Stromal cell of bone marrow (primary cell): ENCODE measurements around the gene WASHC4.
"Not testable (repeated sequence)": the region's sequence is repeated elsewhere in the genome, so short reads cannot be mapped to it uniquely, and the experiment has no call there.

ENCODE experiments used
- DNase-seq: peaks from one replicate; pipeline ENCODE4 v3.0.0-alpha.2; 2012; ENCODE audit warnings: low read depth

Gene WASHC4

DNA sequence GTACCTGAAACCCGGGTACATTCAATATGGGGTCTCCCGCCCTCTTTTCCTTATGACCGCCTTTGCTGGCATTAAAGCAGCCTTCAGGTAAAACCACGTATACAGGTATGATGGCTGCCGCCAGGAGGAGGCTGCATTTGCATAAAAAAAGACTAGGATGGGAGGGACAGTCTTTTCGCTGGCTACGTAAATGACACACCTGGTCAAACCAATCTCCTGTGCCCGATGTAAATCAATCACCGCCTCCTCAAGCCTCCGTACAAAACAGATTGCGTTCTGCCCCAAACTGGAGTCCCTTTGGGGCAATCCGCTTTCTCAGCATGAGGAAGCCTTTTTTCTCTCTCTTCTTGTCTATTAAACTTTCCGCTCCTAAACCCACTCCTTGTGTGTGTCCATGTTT lies 15.2 kb upstream of the WASHC4 start:
- DNase-seq = no peak

DNA sequence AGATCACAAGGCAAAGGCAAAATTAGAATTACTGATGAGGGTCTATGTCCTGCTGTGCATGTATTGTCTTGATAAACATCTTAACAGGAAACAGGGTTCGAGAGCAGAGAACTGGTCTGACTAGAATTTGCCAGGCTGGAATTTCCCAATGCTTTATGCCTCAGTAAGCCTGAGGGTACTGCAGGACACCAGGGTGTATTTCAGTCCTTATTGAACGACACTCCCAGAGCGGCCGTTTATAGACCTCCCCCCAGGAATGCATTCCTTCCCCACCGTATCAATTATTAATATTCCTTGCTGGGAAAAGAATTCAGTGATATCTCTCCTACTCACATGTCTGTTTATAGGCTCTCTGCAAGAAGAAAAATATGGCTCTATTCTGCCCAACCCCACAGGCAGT lies 12.2 kb upstream of the WASHC4 start:
- not testable (repeated sequence) for DNase-seq

DNA sequence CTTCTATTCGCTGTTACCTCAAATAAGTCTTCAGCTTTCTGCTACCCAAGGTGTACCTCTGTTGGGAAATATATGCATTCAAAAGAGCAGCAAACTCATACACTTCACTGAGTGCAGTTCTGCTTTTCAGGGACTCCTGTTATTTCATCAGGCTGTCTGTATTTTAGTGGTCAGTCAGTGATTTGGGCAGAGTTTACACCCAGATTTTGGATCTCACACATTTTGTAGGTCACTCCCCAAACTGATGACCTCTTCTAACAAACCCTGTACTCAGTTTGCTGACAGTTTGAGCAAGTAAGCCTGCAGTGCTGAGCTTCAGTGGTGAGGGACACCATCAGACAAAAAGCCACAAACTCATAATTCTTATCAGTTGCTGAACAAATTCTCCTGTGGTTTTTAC lies 8.2 kb upstream of the WASHC4 start:
- no peak for DNase-seq

DNA sequence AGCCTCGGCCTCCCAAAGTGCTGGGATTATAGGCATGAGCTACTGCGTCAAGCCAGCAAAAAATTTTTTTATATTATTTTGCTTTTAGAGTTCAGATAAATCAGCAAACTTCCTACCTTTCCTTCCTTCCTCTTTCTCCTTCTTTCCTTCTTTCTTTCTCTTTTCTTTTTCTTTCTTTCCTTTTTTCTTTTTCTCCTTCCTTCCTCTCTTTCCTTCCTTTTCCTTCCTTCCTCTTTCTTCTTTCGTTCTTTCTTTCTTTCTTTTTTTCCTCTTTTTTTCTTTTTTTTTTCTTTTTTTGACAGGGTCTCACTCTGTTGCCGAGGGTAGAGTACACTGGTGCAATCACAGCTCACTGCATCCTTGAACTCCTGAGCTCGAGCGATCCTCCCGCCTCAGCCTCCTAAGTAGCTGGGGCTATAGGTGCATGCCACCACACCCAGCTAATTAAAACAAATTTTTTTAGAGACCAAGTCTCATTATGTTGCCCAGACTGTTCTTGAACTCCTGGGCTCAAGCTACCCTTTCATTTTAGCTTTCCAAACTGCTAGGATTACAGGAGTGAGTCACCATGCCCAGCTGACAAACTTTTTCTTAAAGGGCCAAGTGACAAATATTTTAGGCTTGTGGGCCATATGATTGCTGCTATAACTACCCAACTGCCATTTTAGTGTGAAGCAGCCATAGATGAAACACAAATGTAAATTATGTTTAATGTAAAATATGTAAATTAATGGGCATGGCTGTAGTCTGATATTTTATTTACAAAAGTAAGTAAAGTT lies 7.1 kb upstream of the WASHC4 start:
- DNase-seq = peak; percentile 57

DNA sequence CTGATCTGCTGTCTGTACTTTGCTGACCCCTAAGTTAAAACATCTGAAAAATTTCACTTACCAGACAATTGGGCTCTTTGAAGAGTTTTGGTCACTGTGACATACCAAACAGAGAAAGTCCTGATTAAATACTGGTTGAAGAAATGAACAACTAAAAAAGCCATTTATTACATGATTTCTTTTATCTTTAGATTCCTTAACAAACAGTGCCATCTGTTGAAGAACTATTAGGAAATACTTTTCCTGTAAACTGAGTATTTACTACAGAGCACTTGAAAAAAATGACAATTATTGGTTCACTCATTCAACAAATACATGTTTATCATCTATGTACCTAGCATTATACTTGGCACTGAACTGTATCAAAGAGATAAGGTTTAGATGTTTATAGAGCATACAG lies 6.5 kb upstream of the WASHC4 start:
- no peak for DNase-seq

DNA sequence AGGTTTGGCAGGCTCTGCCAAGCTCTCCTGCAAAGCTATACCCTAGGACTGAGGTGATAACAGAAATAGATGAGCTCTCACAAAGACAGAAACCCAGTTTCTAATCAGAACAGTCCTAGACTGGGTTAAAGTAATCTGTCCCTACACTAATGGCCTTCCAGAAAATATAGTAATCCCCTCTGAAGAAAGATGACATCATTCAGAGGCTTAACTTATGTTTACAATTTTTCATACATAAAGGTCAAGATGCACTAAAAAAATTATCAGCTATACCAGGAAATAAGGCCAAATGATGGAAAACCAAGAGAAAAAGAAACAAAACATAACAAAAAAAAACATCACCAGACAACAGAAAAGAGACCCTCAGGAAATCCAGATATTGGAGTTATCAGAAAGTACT lies 4.9 kb upstream of the WASHC4 start:
- no peak for DNase-seq

DNA sequence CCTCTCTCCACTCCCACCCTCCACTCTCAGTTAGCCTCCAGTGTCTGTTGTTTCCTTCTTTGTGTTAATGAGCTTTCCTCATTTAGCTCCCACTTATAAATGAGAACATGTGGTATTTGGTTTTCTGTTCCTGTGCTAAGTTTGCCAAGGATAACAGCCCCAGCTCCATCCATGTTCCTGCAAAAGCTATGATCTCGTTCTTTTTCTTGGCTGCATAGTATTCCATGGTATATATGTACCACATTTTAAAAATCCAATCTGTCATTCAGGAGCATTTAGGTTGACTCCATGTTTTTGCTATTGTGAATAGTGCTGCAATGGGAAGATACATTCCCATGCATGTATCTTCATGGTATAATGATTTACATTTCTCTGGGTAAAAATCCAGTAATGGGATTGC lies 2.8 kb upstream of the WASHC4 start:
- DNase-seq = no peak

DNA sequence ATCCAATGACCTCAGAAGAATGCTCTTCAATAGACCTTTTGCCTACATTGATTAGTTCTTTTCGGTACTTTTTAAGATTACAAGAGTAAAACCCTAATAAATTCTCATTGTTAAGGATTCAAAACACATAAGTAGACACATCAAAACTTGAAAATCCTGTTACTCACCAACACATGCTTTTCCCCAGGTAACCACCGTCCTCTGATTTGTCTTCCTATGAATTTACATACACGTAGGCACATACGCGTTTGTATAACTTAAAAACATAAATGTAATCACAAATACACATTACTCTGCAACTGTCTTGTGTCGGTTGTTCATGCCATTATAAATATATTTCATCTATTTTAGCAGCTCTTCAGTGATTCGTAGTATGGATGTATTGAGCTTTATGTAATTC lies 910 bp upstream of the WASHC4 start:
- no peak for DNase-seq

DNA sequence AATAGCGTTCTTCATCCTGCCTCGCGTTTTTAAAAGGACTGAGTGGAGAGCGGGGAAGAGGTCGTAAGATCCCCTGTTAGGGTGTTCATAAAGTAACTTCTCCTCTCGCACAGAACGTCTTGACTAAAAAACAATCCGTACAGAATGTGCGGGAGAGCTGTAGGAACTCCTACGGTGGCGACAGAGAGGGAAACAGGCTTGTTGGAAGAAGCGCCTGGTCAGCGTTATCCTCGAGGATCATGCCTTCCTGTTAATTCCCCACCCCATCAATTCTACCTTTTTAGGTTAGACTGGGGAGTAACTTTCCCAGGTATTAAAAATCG lies 399 bp upstream of the WASHC4 start:
- DNase-seq = peak; percentile 28

DNA sequence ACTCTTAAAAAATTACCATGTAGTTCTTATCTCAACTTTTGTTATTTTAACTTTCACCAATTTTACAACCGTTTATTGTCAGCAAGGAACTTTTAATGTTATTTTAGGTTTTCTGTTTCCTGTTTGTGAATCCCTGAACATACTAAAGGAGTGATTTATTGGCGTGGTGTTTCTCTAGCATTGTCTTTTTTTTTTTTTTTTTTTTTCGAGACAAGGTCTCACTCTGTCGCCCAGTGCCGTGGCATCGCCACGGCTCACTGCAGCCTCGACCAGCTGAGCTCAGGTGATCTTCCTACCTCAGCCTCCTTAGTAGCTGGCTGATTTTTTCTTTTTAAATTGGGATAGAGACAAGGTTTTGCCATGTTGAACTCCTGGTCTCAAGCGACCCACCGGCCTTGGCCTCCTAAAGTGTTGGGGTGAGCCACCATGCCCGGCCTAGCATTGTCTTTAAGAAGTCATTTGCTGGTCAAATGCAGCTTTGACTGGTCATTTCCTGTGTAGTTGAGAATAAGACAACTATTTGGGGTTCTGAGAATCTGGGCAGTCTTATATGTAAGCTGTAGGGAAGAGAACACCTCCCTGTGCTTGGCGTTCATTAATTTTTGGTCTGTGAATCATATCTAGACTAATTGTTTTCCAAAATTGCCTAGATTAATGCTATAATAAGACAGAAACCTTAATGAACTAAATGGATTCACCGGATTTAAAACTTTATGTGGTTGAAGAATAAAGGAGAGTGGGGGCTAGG lies 2.1 kb downstream of the WASHC4 start:
- DNase-seq = no peak

DNA sequence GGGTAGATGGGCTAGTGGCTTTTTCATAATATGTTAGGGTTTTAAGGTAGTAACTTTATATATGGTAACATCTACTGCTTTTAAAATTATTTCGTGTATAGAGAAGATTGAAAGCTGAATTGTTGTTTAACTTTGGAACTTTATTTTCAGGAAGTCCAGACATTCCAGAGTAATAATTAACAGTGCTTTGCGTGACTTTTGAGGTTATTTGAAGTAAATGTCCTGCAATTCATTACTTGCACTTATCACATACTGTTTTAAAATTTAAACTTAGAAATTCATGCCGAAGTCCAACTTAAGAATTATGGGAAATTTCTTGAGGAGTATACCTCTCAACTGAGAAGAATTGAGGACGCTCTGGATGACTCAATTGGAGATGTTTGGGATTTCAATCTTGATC lies 3.3 kb downstream of the WASHC4 start:
- no peak for DNase-seq

DNA sequence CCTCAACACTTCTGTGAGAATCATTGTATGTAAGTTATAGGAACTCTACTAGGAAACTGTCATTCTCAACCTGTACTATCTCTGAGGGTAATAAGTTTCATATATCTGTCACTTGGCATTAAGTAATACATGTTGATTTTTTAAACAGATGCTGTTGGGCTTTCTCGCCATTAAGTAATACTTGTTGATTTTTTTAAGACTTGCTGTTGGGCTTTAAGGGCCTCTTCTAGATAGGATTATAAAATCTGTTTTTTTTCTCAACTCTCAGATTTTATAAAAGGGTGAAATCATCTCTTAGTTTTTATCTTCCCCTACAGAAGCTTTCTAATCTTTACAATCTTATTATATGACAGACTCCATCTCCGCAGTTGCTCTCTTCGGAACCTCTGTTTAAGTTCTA lies 5.6 kb downstream of the WASHC4 start:
- DNase-seq = no peak

DNA sequence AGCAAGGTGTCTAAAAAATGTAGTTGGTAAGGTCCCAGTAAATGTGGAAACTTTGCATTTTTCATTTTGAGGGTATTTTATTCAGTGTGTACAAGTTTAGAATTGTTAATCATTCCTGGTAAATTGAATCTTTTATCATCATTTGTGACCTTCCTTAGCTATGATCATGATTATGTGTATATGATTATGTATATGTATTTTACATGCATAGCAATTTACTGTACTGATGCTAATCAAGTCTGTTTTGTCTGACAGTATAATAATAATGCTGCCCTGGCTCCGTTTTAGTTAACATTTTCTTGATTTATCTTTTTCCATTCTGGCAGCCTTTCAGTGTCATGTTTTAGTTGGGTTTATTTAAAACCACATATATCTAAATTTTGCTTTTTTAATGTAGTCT lies 9.4 kb downstream of the WASHC4 start:
- no peak for DNase-seq

DNA sequence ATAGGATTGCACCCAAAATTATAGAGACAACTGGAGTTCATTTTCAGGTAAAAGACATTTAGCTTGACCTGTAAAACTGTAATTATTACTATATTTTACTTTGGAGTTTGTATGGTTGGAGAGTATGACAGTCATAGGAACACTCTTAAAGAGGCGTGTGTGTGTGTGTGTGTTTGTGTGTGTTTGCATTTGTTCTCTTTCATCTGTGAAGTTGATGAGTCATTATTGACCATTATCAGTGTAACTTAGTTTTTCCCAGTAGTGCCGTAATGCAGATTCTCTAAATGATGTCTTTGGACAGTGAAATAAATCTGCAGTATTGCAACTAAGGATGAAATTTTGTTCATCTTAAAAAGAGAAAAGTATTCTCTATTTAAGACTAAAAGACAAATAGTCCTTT lies 13.0 kb downstream of the WASHC4 start:
- no peak for DNase-seq

DNA sequence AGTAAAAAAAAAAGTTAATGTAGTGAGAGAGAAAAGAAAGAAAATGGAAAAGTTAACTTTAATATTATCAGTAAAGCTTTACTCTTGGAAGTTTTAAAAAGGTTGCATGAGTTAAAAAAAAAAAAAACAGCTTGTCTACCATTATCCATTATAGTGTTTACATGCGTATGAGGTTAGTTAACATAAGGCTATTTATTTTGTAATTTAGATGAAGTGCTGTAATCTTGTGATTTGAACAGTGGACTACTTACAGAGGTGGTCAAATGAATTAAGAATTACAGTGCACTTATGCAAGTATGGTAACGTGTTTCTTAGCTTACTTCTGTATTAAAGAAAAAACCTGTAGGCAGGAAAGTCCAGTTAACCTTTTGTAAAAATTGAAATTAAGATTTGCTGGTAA lies 30.7 kb downstream of the WASHC4 start:
- no peak for DNase-seq

DNA sequence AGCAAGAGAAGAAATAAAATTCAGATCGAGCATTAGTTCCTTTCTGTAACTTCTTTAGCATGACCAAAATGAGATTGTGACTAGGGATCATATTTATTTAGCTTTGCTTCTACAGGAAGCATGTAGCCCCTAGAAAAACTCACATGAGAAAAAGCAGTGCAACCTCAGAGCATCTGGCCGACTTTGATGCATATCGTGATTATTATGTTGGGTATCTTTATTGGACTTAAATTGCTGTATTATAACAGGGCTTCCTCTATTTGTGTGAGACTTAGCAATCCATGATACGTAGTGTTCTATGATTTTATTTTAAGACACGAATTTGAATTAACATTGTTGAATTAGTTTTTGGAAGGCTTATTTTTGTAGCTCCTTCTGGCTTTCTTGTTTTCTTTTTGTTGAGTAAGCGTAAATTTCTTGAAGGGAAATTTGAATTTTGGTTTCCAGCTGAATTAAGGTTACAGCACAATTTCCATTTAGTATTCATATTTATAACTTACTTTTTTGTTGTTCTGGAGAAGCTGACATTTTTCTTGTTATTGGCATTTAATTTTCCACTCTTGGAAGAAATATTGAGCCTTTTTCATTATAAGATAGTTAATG lies 33.9 kb downstream of the WASHC4 start:
- DNase-seq = no peak

DNA sequence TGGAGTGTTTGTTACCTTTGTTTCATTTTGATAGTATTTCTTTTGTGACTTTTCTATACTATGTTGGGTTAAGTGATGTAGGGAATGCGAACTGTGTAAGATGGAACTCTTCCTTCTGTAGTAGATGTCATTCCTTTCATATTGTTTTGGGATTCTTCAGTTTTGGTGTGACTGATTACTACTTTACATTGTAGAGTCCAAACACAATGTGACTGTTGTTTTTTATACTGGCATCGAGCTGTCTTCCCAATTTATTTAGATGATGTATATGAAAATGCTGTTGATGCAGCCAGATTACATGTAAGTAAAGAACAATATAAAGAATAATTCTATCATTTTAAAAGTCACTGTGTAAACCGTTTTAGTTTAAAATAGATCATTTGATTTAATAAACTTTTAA lies 34.7 kb downstream of the WASHC4 start:
- DNase-seq = no peak

DNA sequence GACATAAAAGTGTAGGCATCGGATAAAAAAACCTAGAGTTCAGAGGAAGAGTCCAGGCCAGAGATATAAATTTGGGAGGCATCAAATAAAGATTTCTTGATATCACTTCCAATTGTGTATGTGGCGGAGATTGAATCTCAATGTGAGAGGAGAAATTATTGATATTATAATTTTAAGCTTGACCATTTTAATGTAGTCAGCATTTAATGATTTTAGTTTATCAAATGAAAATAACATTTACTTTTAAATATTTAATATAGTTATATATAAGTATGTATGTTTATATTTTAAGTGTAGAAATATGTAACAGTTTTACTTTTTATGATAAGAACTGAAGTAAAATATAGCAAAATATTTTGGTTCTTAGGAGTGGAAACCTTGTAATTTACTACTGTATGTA lies 48.7 kb downstream of the WASHC4 start:
- DNase-seq = no peak

DNA sequence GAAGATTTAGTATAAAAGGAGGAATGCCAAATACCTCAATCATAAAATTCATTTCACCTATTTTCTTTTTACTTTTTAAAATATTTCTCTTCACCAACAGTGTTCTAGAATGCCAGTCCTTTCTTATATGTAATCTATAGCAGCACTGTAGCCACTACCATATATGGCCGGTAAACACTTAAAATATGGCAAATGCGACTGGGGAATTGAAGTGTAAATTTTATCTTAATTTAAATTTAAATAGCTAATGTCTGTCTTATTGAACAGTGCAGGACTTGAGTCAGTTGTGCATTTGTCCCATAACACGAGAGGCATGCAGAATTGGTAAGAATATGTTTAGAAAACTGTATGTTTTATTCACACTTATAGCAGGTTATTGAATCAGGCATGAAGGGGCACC lies 50.1 kb downstream of the WASHC4 start:
- DNase-seq = no peak

DNA sequence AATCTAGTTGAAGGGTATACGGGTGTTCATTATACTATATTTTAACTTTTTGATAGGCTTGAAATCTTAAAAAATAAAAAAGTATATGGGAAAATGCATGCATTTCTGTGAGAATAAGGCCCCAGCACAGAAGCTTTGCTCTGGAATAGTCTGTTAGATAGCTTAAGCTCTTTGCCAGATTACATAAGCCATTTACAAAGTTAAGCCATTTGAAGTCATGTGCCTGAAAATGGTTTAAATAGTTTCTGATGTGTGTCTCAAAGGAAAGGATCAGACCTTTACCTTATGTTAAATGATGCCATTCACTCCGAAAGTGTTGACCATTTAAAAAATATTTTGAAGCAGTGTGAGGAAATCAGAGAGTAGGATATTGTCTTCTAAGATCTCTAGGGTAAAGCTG lies 51.3 kb downstream of the WASHC4 start:
- DNase-seq = no peak

DNA sequence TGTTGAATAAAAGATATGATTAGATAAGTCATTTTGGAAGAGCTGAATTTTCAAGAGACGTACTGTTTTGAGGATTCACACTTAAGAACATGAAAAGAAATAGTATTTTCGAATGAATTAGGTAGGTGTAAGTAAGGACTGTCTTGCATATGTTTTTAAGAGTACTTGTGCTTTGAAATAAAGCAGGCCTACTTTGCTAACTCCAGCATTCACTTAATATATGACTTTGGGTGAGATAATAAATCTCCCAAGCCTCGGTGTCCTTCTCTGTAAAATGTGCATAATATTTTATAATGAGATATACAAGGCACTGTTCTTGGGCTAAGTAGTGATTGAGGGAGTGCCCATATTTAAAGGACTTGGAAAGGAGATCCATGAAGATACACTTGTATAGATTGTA lies 54.6 kb downstream of the WASHC4 start:
- no peak for DNase-seq

DNA sequence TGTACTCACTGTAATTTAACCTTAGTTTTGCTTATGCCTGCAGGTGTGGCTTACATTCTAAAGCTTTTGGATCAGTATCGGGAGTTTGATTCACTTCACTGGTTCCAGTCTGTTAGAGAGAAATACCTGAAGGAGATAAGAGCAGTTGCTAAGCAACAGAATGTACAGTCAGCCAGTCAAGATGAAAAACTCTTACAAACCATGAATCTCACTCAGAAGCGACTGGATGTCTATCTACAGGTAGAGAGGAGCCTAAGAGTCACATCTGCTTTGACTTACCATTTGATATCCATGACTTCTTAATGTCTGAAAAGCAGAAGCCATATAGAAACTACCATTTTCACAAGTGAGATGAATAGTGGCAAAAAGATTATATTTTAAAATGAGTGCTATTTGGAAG lies 56.5 kb downstream of the WASHC4 start:
- DNase-seq = no peak

DNA sequence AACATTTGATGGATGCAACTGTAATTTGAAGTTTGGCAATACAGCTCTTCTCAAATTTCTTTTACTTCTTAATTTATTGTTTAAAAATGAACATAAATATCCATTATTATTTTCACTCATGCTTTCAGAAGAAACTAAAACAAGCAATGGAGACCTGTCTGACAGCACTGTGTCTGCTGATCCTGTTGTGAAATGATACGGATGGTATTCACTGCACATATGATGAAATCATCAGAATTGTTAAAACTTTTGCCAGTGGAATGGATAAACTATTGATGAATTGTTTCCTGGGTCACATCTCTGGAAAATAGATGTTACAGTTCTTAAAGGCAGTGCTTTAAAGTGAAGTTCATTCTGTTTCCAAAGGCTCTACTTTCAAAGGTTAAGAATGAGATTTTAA lies 59.2 kb downstream of the WASHC4 start:
- peak; percentile 6 for DNase-seq

DNA sequence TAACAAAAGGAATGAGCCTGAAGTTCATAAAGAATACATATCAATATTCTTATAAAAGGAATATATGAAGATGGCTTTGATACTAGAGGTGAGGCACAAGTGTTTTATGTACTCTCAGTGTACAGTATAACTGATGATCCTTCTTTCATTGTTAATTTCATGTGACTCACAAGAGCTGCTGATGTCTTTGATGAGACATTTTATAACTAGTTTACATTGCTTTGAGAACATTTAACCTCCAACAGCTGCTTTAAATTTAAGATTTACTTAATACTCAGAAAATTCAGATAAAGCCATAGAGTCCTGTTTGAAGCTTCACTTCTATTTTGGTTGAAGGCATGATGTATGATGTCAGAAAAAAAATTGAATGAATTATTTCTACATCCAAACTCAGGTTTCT lies 59.8 kb downstream of the WASHC4 start:
- no peak for DNase-seq
